Mononuclear cell (primary cell): ENCODE results near the gene PTPRG. TPM values are rescaled to one million over a fixed set of nuclear protein-coding genes. Genes with fewer than 3 reads are reported as not detected.

Experiments used
- H3K27me3 ChIP-seq: 2 replicates; pipeline ENCODE4 v1.6.0; 2011; ENCODE audit warnings: low read length, control low read depth; ENCODE audit not compliant: insufficient read depth
- H3K4me1 ChIP-seq: 2 replicates; pipeline ENCODE4 v1.5.1; 2011; ENCODE audit warnings: mild to moderate bottlenecking, low read length, control low read depth; ENCODE audit not compliant: insufficient read depth
- H3K4me3 ChIP-seq: 2 replicates; pipeline ENCODE4 v1.5.1; 2011; ENCODE audit warnings: mild to moderate bottlenecking, low read length, moderate library complexity
- H3K9me3 ChIP-seq: 2 replicates; pipeline ENCODE4 v1.5.1; 2011; ENCODE audit warnings: low read depth, mild to moderate bottlenecking, control low read depth, low read length
- total RNA-seq: library from RNA; depleted of rRNA; stranded (reverse); fragments of >200 nt; gene quantifications from one replicate; pipeline ENCODE4 v1.2.3, GENCODE V29; 2012

PTPRG gene
- total RNA-seq, 1 donor, result 0.42 TPM

DNA sequence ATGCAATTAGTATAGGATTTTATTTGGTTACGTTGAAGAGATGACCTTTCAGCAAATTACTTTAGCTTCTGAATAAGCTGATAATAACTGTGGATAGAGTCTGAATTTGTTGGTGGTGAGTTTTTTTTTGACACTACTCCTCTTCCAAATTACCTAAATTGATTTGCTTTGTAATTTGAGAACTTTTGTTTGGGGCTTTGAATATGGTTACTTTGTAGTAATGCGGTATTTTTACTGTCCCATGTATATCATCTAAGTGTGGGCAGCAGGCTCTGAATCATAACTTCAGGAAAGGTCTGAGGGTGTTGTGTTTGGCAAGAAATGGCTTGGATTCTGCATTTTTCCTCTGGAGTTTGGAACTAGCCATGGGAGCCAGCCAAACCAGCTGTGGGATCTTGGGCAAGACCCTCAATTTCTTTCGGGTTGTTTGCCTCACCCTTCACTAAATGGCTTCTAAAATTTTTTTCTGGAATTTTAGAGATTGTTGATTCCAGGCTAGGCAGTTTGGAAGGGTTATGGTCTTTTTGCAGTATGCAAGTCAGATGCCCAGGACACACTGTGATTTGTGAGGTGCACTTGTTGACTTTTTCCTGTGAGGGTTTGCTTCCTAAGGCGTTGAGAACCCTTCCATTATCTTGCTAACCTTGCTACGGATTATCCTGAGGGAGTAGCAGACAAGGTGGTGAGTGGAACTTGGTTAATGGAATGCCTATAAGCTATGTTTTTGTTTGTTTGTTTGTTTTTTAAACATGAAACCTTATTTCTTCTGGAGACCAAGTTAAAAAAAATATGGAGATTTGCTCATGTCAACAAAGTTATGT lies 10.4 kb downstream of the PTPRG start:
- no peak overlapping the region for H3K4me3 ChIP-seq
- H3K4me1 ChIP-seq, result no peaks in the 10 kb centered on the region
- H3K9me3 ChIP-seq, result no peaks in the 10 kb centered on the region

GRCh38 chr3:61572879-61573278 lies 11.5 kb downstream of the PTPRG start:
- Histone ChIP-seq H3K27me3 (no peaks in the 10 kb centered on the region), H3K9me3 (no peaks in the 10 kb centered on the region), H3K4me1 (no peaks in the 10 kb centered on the region), H3K4me3 (no peak overlapping the region)

More for the DNA sequence above, 10.4 kb downstream of the PTPRG start:
- no peaks in the 10 kb centered on the region for H3K27me3 ChIP-seq

DNA sequence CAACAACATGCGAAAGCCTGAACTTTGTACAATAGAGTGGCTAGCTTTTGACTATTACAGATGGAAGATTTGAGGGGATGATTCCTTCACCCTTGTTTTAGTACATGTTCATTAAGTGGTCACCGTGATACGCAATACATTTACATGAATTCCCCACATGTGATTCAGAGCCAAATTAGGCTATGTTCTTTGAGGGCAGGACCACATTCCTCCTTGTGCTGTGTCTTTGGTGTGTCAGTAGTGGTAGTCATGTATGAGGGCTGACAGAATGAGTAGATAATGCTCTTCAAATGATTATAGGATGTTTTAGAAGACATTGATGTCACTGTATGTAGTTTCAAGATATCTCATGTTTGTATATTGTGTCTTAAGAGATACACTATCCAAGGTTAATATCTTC lies 12.1 kb downstream of the PTPRG start:
- Histone ChIP-seq H3K9me3 (no peaks in the 10 kb centered on the region), H3K4me3 (no peak overlapping the region), H3K4me1 (no peaks in the 10 kb centered on the region), H3K27me3 (no peaks in the 10 kb centered on the region)

- H3K4me3 ChIP-seq, result no peak overlapping the region
Measured at GRCh38 chr3:61574854-61575253, 13.5 kb downstream of the PTPRG start.

GRCh38 chr3:61575893-61576292 lies 14.5 kb downstream of the PTPRG start:
- Histone ChIP-seq H3K9me3 (no peaks in the 10 kb centered on the region), H3K27me3 (no peaks in the 10 kb centered on the region), H3K4me3 (no peak overlapping the region), H3K4me1 (no peaks in the 10 kb centered on the region)

More at GRCh38 chr3:61574854-61575253, 13.5 kb downstream of the PTPRG start:
- Histone ChIP-seq H3K9me3 (no peaks in the 10 kb centered on the region), H3K4me1 (no peaks in the 10 kb centered on the region), H3K27me3 (no peaks in the 10 kb centered on the region)

DNA sequence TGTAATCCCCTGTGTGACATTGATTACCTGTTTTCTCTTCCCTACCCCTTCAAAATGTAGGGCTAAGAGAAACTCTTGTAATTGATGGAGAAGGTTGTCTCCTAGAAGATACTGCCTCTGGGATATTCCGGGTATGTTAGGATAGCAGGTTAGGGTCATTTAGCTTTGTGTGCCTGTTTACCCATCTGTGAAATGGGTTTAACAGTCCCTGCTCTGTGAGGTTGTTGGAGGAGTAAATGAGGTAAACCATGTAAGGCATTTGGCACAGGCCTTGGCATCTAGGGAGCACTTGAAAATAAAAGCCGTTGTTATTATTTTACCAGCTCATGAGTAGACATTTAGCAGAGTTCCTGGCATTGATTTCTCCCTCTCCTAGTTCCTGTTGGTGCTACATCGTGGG lies 16.4 kb downstream of the PTPRG start:
- Histone ChIP-seq H3K9me3 (no peaks in the 10 kb centered on the region), H3K27me3 (no peaks in the 10 kb centered on the region), H3K4me3 (no peak overlapping the region), H3K4me1 (no peaks in the 10 kb centered on the region)

DNA sequence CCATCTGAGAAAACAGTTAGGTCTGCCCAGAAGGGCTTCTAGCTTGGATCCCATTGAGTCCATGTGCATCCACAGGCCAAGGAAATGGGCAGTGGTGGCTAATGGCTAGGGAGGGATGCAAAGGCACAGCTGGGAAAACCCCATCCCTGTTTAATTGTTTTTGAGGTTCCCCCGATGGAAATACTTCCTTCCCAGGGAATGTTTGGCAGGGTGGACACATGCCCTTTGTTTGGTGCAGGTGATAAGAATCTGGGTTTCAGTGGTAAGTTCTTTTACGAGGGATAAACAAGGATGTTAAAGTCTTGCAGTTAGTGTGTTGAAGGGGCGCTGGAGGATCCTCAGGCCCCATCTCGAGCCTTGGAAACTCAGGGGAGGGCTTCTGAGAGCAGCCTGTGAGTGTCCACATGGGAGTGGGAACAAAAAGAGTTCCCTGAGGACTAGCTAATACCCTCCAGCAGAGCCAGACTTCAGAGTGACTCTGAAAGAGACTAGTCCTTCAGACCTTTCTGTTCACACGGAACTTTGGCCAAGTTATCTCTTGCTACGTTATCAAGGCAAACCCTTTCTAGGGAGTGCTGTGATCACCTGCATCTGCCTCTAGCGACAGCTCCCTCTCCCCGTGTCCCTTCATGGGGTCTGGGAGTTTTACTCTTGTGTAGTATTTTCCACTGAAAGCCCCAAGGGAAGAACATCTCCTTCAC lies 17.4 kb downstream of the PTPRG start:
- no peaks in the 10 kb centered on the region for H3K9me3 ChIP-seq
- no peak overlapping the region for H3K4me3 ChIP-seq
- no peaks in the 10 kb centered on the region for H3K27me3 ChIP-seq
- no peaks in the 10 kb centered on the region for H3K4me1 ChIP-seq

- no peaks in the 10 kb centered on the region for H3K4me1 ChIP-seq
- no peaks in the 10 kb centered on the region for H3K27me3 ChIP-seq
- H3K9me3 ChIP-seq, result no peaks in the 10 kb centered on the region
- H3K4me3 ChIP-seq, result no peak overlapping the region
Measured at GRCh38 chr3:61579685-61580084, 18.3 kb downstream of the PTPRG start.

- no peaks in the 10 kb centered on the region for H3K9me3 ChIP-seq
- no peak overlapping the region for H3K4me3 ChIP-seq
- H3K4me1 ChIP-seq, result no peaks in the 10 kb centered on the region
- no peaks in the 10 kb centered on the region for H3K27me3 ChIP-seq
Measured at GRCh38 chr3:61580982-61581643, 19.7 kb downstream of the PTPRG start.

- no peaks in the 10 kb centered on the region for H3K9me3 ChIP-seq
- H3K4me3 ChIP-seq, result no peak overlapping the region
- no peaks in the 10 kb centered on the region for H3K27me3 ChIP-seq
- no peaks in the 10 kb centered on the region for H3K4me1 ChIP-seq
Measured at GRCh38 chr3:61582287-61582686, 20.9 kb downstream of the PTPRG start.

- Histone ChIP-seq H3K4me3 (no peak overlapping the region), H3K4me1 (no peaks in the 10 kb centered on the region), H3K9me3 (no peaks in the 10 kb centered on the region), H3K27me3 (no peaks in the 10 kb centered on the region)
Measured at GRCh38 chr3:61582846-61583245, 21.5 kb downstream of the PTPRG start.

GRCh38 chr3:61583890-61584875 lies 22.8 kb downstream of the PTPRG start:
- Histone ChIP-seq H3K4me1 (no peaks in the 10 kb centered on the region), H3K9me3 (no peaks in the 10 kb centered on the region), H3K4me3 (no peak overlapping the region), H3K27me3 (no peaks in the 10 kb centered on the region)

DNA sequence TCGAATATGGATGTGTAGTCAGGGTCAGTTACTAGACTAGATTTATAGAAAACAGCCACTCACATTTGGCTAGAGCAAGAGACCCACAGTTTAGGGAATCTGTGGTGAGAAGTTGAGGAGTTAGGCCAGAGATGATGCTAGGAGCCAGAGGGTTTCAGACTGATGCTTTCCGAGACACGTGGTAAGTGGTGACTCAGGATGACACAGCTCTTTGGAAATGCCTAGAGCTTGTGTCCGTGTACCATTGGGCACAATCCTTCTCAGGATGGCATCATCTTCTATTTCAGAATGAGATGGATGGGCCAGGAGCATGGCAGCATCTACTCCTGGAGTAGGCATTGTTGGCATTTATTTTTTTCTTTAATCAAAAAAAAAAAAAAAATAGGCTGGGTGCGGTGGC lies 28.5 kb downstream of the PTPRG start:
- H3K9me3 ChIP-seq, result no peaks in the 10 kb centered on the region
- H3K27me3 ChIP-seq, result no peaks in the 10 kb centered on the region
- no peak overlapping the region for H3K4me3 ChIP-seq
- no peaks in the 10 kb centered on the region for H3K4me1 ChIP-seq

DNA sequence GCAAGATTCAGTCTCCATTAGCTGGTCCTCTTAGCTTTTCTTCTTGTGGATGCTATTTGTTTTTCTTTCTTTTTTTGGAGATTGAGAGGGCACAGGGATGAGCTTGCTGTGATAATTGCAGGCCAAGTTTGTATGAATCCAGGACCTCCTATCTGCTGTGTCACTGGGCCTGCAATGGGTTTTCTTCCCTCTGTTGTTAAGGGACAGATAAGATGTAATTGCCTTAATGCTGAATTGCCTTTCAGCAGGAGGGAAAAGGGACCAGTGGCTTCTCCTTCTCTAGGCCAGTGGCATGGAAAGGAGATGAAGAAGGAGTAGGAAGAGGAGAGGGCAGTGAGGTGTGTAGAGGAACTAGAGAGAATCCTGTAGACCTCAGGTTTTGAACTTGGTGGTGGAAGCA lies 29.9 kb downstream of the PTPRG start:
- H3K4me3 ChIP-seq, result no peak overlapping the region
- no peaks in the 10 kb centered on the region for H3K9me3 ChIP-seq
- no peaks in the 10 kb centered on the region for H3K4me1 ChIP-seq
- H3K27me3 ChIP-seq, result no peaks in the 10 kb centered on the region
